ENCODE measurements around the gene DIDO1.

The DIDO1 gene

GRCh38 chr20:62841705-62842212, 84.5 kb downstream of the DIDO1 start:
- TF ChIP-seq ZFX (IDR thresholded peaks at IDR 0.05; ENCODE audit: borderline replicate concordance) (no peak), CTCF (IDR thresholded peaks at IDR 0.05) (no peak)
- H3K27ac ChIP-seq = no peak overlapping the region

- H3K27ac ChIP-seq = 0 out of 2 replicates have a peak overlapping the region, but pooled peaks have one; percentile 28
- TF ChIP-seq ZFX (IDR thresholded peaks at IDR 0.05; ENCODE audit: borderline replicate concordance) = no peak
- TF ChIP-seq CTCF (IDR thresholded peaks at IDR 0.05) = no peak
Measured at GRCh38 chr20:62840244-62841197, 85.8 kb downstream of the DIDO1 start.

- TF ChIP-seq ZFX (IDR thresholded peaks at IDR 0.05; ENCODE audit: borderline replicate concordance) = no peak
- no peak for TF ChIP-seq CTCF (IDR thresholded peaks at IDR 0.05)
Measured at GRCh38 chr20:62839816-62840215, 86.5 kb downstream of the DIDO1 start.

GRCh38 chr20:62839261-62839660, 87.0 kb downstream of the DIDO1 start:
- TF ChIP-seq CTCF (IDR thresholded peaks at IDR 0.05) (no peak), ZFX (IDR thresholded peaks at IDR 0.05; ENCODE audit: borderline replicate concordance) (no peak)
- H3K27ac ChIP-seq = no peak overlapping the region

More at GRCh38 chr20:62839816-62840215, 86.5 kb downstream of the DIDO1 start:
- no peak overlapping the region for H3K27ac ChIP-seq

- H3K27ac ChIP-seq = no peak overlapping the region
- TF ChIP-seq ZFX (IDR thresholded peaks at IDR 0.05; ENCODE audit: borderline replicate concordance) (no peak), CTCF (IDR thresholded peaks at IDR 0.05) (no peak)
Measured at GRCh38 chr20:62838128-62838891, 88.0 kb downstream of the DIDO1 start.

GRCh38 chr20:62837790-62838127, 88.5 kb downstream of the DIDO1 start:
- TF ChIP-seq ZFX (IDR thresholded peaks at IDR 0.05; ENCODE audit: borderline replicate concordance) (no peak), CTCF (IDR thresholded peaks at IDR 0.05) (no peak)
- H3K27ac ChIP-seq = no peak overlapping the region
